NOMO-1 treated with dmso at 0.1 percent for 144 hours (cell line): ENCODE results near the gene GBE1.
"Not testable (repeated sequence)": the region's sequence is repeated elsewhere in the genome, so short reads cannot be mapped to it uniquely, and the experiment has no call there.

ENCODE experiments used
- DNase-seq: peaks from one replicate; lab custom pipeline; 2025; ENCODE audit not compliant: unreplicated experiment; lab: John Stamatoyannopoulos, UW

The GBE1 gene

DNA sequence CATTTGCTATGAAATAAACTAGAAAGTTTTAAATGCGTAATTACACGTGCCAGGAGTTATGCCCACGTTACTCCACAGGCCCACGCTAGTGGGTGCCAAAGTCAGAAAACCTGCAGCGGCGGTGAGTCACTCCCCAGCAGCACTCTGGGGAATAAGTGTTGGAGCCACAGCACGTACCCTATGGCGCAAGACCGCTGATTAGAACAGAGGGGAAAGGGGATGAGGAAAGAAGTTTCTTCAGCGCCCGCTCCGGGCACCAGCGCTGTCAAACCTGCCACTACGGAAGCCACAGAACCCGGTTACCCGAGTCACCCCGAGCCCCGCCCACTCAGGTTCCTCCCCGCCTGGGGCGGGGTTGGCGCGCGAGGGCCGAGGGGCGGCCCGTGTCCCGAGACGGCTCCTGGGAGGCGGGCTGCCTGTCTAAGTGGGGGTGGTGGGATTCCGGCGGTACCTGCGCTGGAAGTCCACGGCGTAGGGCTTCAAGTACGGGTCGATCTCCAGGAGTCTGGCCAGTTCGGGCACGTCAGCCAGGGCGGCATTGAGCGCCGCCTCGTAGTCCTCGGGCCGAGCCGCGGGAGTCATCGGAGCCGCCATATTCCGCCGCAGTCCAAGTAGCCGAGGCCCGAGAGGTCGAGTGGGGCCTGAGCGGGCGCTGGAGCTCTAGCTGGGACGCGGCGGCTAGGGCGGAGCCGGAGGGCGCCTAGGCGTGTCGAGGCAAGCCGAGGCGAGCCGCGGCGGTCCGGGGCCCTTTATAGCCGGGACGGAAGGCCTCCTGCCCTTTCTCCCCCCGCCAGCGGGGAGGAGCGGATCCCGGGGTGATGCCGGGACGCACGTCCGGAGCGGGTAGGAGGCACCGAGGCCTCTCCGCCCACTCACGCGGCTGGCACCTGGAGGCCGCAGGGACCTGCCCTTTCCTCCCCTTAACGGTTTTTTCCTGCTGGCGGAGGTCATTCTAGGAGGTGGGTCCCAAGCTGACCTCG lies at the start of gene GBE1:
GBE1 (minus strand) TSS at position 722 of the 980 bp plus-strand sequence; CDS start at position 594, 128 bp downstream.
- DNase-seq = peak; percentile 98

DNA sequence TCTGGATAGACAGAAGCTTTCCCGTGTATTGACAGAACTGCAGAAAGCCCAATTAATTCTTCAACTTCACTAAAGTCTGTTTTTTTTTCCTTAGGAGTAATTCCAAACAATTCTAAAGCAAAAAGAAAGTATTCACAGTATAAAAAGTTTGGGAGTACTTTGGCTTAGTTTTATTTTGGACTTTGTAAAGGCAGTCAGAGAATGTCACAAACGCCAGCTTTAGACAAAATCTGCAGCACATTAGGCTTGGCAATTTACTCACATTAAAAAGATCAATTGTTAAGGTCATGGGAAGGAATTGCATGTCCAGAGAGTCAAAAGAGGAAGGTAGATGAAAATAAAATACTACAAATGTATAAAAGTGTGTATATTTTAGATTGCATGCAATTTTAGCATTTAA lies 47.5 kb upstream of the GBE1 start:
- no peak for DNase-seq

- no peak for DNase-seq
Measured at GRCh38 chr3:81799403-81799802, 38.0 kb upstream of the GBE1 start.

GRCh38 chr3:81793410-81793809 lies 32.0 kb upstream of the GBE1 start:
- DNase-seq = no peak

GRCh38 chr3:81790117-81790516 lies 28.7 kb upstream of the GBE1 start:
- no peak for DNase-seq

DNA sequence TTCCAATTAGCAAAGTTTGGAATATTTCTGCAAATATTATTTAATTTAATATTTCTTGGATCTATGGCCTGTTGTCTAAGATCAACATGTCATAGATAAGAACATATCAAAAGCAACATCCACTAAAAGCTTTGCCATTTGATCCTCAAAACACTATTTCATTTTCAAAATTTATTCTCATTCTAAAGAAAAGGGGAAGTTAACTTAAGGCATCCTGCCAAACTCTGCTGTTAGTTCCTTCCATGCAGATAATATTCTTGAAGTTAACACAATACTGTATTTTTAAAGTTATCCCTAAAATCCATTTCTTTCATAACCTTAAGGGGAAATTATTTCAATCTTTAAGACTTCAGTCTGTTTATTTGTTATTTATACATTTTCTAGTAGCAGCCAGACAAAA lies 28.2 kb upstream of the GBE1 start:
- DNase-seq = peak; percentile 1

DNA sequence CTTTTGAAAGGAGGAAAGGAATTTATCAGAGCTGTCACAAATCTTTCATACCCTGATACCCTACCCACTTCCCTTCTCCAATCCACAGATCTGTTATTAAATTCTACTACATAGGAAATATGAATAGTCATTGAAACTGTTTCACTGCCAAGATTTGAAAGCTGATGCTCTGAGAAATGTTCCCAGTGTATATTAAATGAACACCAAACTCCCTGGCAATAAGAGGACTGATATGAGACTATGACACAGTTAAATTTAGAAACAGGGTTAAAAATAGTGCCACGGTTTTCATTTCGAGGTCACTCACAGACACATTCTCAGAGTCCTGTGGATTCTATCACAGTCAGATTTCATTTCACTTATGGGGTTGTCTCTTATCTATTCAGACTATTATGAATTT lies 27.2 kb upstream of the GBE1 start:
- no peak for DNase-seq

GRCh38 chr3:81788044-81788443 lies 26.6 kb upstream of the GBE1 start:
- no peak for DNase-seq

DNA sequence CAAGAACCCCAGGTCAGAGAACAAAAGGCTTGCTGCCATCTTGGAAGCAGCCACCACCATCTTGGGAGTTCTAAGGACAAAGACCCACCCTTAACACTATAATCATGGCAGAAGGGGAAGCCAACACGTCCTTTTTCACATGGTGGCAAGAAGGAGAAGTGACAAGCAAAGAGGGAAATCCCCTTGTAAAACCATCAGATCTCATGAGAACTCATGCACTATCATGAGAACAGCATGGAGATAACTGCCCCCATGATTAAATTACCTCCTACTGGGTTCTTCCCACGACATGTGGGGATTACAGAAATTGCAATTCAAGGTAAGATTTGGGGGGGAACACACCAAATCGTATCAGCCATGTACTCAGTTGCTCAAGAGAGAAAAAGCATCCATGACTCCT lies 21.1 kb upstream of the GBE1 start:
- no peak for DNase-seq

DNA sequence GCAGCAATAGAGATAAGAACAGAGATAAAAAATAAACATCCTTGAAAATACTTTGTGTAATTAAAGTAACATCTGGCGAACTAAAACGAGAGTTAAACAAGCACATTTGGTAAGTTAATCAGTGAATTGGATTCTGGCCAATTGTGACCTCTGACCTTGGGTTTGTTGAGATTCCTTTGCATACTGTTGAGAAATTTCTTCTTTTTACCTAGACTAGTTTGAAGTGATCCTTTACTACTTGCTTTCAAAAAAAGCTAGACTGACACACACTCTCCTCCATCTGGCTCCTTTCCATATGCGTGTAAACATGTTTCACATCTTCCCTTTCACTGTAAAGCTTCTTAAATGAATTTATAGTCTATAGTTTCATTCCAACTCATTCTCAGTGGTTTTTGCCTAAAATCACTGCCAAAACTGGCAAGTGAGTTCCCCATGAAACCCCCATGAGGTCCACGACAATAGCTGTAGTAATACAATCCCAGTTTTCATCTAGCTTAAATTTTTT lies 17.3 kb upstream of the GBE1 start:
- no peak for DNase-seq

DNA sequence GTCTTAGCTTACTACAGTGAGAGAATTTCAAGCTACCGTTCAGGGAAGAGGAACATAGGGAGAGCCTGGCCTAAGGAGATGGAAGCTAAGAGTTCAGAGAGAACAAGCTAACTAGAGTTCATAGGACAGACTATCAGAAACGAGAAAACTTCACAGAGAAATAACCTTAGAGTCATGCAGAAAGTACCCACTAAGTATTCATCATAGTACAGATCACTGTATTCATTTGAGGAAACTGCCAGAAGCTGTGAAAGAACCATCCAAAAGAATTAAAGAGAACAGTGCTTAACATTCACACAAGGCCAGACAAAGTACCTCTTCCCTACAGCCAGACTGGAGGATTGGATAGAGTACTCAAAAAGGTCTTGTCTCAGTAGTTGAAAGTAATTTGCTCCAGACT lies 15.2 kb upstream of the GBE1 start:
- no peak for DNase-seq

GRCh38 chr3:81770710-81771109 lies 9.3 kb upstream of the GBE1 start:
- DNase-seq = no peak

DNA sequence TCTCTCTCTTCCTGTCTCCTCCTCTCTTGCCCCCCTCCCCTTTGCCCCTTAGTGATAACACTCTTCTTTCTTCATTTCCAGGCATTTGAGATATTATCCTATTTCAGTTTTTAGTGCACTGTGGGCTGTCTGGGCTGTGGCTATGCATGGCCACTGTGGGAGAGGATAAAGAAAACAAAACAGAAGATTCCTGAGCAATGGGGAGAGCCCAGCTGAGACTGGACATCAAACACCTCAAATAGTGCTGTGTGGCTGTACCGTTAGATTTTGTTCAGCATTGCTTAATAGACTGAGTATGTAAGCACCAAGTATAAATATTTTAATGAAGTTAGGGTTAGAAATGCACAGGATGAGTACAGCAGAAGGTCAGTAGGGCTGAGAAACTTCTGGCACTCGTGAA lies 7.9 kb upstream of the GBE1 start:
- no peak for DNase-seq

- not testable (repeated sequence) for DNase-seq
Measured at GRCh38 chr3:81767250-81767859, 5.9 kb upstream of the GBE1 start.

- no peak for DNase-seq
Measured at GRCh38 chr3:81765400-81765799, 4.0 kb upstream of the GBE1 start.

GRCh38 chr3:81764665-81765064 lies 3.2 kb upstream of the GBE1 start:
- DNase-seq = no peak

- no peak for DNase-seq
Measured at GRCh38 chr3:81764002-81764401, 2.6 kb upstream of the GBE1 start.

- no peak for DNase-seq
Measured at GRCh38 chr3:81763001-81763400, 1.6 kb upstream of the GBE1 start.

DNA sequence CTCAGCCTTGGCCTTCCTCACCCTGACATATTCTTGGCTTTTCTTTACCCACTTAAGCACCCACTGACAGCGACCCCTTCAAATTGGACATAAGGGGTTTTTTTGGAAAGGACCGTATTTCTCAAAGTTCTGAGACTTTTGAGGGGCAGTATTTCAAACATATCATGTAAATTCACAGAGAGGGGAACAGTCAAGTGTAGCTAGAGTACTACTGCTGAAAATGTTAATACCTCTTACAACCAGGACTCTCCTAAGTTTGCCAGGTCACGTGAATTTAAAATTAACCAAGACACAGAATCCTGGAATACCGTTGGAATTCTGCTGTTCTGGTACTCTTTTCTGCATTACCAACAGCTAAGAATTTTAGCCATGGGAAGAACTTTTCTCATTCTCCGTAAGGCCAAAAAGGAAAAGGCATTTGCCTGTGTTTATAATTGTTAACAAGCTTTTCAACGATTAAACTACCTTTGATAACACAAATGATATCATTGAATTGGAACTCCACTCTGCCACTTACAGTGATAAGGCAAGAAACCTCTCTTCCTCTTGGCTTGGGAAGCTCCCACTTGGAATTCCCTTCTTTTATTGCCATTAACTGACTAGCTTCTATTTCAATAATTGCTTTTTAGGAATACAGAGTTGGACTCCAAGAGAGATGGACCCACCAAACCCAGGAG lies 597 bp upstream of the GBE1 start:
- no peak for DNase-seq

- DNase-seq = no peak
Measured at GRCh38 chr3:81760215-81760614, 1.2 kb downstream of the GBE1 start.

- not testable (repeated sequence) for DNase-seq
Measured at GRCh38 chr3:81758771-81759170, 2.7 kb downstream of the GBE1 start.

GRCh38 chr3:81758275-81758674 lies 3.2 kb downstream of the GBE1 start:
- DNase-seq = no peak
